Inflammatory macrophage treated with lipopolysaccharide for 1 hour (primary cell): ENCODE results near the gene RSPH1.

Source experiments
- DNase-seq, 2 donors: peaks; one replicate each; pipeline ENCODE4 v3.0.0-alpha.2; 2020 to 2022

The RSPH1 gene

GRCh38 chr21:42512346-42513034 is 16.5 kb upstream of the RSPH1 start:
- DNase-seq: no peak

DNA sequence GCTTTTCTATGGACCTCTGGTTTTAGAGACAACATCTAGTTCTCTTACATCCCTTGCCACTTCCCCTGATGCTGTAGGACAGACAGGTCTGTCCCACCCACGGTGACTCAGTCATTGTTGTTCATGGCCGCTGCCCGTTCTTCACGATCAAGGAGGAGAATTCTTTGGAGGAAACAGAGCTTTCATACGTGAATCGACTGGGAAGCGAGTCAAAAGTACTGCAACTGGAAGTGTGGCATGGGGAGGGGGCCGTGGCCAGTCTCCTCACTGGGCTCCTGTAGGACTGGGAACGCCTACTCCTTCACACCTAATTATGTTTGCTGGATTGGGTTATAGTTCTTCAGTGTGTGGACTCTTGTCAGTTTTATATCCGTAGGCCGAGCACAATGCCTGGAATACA is 13.2 kb upstream of the RSPH1 start:
- no peak for DNase-seq

DNA sequence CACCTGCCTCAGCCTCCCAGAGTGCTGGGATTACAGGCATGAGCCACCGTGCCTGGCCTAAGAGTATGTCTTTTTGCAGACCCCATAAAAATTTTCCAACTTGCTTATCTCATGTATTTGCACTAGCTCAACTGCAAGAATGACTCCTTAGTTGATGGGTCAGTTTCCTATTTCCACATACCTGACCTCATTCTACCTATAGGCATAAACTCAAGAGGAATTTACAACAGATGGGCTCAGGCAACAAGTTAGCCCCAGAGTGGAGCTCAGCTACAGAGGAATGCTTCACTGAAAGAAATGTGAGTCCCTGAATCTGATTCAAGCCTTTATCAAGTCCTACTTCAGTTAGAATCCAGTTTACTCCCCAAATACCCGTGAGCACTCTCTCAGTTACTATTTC is 12.3 kb upstream of the RSPH1 start:
- DNase-seq: no peak

DNA sequence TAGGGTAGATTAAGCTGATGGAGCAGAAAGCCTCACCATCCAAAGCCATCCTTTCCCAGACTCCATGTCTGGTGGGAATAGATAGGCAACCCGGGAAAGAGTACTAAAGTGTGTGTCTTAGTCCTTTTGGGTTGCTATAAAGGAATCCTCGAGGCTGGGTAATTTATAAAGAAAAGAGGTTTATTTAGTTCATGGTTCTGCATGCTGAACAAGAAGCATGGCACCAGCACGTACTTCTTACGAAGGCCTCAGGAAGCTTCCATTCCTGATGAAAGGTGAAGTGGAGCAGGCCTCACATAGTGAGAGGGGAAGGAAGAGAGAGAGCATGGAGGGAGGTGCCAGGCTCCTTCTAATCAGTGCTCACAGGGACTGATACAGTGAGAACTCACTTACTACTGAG is 11.4 kb upstream of the RSPH1 start:
- no peak for DNase-seq

DNA sequence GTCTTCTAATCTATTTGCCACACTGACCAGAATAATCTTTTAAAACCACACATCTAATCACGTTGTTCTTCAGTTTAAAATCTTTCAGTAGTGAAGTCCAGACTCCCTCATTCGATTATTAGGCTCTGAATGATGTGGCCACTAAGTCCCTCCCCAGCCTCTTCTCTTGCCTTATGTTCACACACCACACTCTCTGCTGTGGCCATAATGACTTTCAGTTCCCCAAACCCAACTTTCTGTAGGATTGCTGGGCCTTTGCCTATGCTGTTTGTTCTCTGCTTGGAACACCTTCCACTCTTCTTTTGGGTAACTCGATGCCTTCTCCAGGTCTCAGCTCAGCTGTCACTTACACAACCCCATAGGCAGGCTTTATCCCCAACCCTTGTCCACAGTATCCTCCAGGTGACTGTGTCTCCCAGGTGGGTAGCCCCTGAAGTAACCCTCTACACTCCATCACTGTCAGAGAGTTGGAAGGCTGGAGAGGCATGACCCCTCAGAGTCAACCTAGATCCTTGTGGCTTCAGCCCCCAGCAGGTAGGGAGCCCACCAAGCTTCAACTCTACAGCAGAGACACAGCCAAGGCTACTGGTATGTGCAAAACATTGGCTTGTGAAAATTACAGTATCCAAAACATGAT is 9.2 kb upstream of the RSPH1 start:
- DNase-seq: peak; percentile 48 to 50

DNA sequence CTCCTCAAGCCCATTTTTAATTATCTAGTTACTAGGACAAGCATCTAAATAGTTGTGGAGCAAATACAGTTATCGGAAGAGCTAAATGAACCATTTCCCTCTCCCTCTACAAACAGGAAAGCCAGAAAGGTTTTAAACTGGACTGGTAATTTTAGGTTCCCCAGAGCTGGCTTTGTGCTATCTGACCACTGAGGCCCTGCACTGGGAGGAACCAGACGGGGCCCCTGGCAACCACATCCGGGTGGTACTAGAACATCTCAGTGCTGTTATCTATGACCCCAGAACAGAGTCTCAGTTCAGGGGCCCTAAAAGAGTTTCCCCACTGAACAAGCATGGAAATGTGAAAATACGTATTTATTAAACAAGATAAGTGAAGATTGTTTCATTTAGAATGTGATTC is 7.7 kb upstream of the RSPH1 start:
- DNase-seq: no peak

DNA sequence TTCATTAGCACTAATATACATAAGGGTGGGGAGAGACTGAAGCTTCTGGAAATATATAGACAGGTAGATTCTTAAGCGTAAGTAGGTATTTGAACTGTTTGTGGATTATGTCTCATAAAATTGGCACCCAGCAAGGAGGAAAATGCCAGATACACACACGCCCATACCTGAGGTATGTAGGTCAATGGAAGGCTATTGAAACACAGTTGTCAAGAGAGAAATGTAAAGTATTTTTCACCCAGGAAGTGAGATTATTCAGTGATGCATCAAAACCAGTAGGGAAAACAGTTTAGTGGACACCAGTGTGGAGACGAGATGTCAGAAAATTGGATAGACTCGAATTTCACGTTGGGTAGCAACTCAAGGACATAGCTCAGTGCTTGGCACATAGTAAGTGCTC is 4.7 kb upstream of the RSPH1 start:
- no peak for DNase-seq

DNA sequence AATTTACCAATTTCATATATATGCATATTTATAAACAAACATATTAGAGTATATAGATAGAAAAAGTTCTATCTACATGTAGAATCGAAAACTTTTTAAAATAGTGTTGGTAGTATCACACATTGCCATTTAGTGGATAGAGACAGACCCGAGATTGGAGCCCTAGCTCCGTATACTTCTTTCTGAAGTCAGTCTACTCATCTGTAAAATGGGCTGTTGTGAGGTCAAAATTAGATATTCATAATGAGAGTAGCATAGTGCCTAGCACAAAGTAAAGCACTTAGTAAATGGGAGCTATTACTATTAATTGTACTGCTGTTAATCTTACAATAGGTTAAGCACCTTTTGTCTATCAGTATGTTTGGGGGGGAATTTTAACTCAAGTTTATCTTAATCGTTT is 4.2 kb upstream of the RSPH1 start:
- DNase-seq: no peak

DNA sequence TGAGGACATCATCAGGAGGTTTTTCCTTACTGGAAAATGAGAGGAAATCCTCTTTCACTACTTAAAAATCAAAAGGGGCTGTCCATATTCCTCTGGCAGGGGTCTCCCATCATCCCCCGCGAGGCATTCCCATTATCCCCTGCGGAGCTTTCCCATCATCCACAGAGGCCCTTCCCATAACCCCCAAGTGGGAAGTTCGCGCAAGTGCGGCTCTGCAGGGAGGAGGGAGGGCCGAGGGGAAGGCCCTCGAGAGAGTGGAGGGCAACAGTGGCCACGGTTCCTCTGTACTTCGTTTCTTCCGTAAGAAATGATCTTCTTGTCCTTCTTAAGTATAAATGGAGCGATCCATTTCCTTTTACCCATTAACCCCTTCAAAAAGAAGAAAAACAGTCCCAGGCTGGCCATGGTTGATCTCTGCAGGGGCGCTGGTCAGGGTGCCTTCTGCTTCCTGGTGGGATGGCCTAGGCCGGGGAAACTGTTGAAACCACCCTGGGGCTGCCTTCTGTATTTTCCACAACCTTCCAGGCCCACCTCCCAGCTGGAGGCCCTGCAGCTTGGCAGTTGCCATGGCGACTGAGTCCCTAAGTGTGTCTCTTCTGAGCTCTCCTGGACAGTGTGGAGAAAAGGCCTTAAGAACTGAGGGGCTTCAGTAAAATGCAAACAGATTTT is 3.6 kb upstream of the RSPH1 start:
- no peak for DNase-seq

- DNase-seq: no peak
Observed at GRCh38 chr21:42498012-42498411, 2.0 kb upstream of the RSPH1 start.

DNA sequence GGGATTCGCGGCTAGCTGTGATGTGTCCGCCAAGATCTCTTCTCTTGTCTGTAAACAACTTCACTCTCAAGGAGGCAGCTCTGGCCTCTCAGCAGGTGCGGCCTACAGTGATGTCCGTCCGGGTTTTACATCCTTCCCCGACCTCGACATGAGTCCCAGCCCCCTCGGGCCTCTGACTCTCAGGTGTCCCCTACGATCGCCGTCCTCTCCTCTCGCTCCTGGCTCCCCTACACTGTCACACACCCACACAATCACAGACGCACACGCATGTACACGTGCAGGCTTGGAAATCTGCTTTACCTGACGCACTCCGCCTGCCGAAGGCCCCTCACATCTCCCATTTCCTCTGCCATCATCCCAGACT is 797 bp upstream of the RSPH1 start:
- DNase-seq: no peak

DNA sequence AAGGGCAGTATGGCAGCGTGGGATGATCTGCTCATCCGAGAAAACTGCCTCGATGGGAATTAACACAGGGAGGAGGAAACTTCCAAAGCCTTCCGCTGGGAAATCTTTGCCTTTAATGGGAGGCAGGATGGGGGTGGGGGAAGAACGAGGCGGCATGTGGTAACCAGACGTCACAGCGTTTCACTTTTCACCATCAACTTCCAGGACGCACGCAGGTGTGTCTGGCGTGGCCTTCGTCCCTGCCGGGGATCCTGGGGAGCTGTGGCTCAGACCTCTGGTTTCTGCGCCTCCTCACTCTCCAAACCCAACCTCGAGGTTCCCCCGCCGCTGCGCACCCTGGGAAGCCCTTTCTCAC is 282 bp downstream of the RSPH1 start:
- DNase-seq: peak in 1 of 2 donors; percentile 11

- no peak for DNase-seq
Observed at GRCh38 chr21:42495027-42495426, 997 bp downstream of the RSPH1 start.

DNA sequence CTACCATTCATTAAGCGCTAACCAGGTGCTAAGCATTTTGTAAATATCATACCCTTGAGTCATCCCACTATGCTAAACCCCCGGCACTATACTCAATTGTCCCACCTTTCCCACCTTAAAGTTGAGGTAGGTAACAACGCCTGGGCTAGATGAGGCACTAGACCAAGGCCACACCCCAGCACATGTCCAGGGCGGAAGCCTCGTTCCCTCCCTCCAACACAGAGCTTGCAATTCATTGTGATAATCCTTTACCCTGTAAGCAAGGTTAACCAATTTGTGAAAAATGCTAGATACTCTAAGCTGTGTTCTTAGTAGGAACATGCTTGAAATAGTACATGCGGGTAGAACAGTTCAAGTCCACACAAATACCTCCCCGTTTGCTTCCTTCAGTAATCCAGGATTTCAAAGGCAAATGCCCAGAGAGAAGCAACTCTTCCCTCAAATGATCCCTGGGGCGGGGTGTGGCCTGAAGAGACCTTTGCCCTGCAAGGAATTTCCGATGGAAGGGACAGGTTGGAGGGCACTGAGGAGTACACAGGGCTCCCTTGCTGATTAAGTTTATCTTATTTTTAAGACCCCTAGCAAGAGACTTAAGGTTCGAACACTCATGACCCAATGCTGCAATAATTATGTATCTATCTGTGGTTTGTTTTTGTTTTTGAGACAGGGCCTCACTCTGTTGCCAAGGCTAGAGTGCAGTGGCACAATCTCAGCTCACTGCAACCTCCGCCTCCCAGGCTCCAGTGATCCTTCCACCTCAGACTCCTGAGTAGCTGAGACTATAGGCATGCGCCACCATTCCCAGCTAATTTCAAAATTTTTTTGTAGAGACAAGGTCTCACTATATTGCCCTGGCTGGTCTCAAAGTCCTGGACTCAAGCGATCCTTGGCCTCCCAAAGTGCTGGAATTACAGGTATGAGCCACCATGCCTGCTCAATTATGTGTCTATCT is 2.6 kb downstream of the RSPH1 start:
- no peak for DNase-seq

GRCh38 chr21:42492201-42492600 is 3.8 kb downstream of the RSPH1 start:
- DNase-seq: no peak

DNA sequence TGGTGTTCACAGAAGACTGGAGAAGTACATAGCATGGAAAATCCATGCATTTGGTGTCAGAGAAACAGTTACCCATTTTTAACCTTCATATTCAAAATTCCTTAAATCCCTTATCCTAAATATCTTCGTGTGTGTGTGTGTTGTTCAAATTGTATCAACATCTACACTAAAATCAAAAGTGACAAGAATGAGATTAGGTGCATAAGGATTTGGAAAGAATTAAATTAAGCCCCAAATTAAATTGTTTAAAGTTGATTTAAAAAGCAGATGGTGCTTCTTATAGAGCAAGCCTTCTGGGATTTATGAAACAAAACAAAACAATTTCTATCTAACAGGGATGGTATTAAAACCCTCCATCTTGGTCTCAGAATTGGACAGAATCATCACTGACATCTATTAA is 4.7 kb downstream of the RSPH1 start:
- DNase-seq: no peak

- DNase-seq: peak in 1 of 2 donors; percentile 6
Observed at GRCh38 chr21:42490720-42491119, 5.3 kb downstream of the RSPH1 start.

DNA sequence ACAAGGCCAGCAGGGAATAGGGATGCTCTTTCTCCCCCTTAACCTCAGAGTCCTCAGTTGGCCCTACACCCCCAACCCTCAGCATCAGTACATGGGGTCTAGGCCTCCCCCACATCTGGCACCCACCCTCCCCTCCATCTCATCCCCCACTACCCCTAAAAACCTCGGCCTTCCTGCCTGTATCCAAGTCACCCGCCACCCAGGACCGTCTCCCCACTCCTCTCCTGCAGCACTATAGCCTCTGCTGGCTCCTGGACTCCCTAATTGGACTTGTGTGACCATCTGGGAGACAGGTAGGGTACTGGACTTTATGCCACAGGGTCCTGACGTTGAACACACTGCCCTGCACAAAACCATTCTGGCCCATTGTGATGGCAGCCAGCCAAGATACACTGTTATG is 6.0 kb downstream of the RSPH1 start:
- DNase-seq: no peak

DNA sequence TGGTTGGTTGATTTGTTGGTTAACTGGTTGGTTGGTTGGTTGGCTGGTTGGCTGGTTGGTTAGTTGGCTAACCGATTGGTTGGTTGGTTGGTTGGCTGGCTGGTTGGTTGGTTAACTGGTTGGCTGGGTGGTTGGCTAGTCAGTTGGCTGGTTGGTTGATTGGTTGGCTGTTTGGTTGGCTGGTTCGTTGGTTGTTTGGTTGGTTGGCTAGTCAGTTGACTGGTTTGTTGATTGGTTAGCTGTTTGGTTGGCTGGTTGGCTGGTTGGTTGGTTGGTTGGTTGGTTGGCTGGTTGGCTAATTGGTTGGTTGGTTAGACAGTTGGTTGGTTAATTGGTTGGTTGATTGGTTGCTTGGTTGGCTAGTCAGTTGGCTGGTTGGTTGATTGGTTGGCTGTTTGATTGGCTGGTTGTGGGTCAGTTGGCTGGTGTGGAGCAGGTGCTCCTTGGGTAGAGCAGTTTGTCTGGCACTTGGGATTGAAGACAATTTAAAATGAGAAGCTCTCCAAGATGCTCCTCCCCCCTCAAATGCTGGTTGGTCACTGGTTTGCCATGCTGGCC is 6.9 kb downstream of the RSPH1 start:
- no peak for DNase-seq

- no peak for DNase-seq
Observed at GRCh38 chr21:42486531-42486930, 9.5 kb downstream of the RSPH1 start.

DNA sequence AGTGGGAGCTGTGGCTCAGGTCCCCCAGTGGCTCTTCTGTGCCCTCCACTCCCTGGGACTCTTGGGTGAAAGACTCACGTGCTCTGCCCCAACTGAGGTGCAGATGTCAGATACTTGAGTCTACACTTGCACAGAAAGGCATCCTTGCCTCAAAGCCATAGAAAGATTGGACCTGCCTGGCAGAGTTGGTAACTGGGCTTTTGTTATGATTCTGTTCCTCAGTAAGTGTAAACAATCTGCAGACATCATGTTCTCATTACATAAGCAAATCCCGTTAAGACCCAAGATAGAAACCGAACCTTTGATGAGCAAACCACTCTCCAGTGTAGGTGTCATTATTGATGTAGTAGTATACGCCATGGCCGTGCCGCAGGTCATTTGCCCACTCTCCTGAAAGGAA is 10.0 kb downstream of the RSPH1 start:
- no peak for DNase-seq

DNA sequence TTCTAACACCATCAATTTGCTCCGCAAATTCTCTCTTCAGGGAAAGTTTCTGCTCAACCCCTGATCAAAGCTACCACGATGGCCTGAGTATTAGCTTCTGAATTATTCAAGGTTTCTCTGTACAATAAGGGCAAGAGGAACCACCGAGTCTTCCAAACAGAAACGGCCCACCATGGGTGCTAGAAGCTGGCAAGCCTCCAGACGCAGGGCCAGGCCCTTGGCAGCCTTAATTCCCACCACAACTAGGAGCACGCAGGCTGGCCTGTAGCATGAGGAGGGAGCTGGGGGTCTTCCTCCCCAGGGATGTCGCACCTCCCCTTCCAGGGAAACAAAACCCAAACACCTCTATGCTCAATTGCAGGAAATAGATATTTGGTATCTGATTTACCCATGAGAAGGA is 11.1 kb downstream of the RSPH1 start:
- DNase-seq: no peak

DNA sequence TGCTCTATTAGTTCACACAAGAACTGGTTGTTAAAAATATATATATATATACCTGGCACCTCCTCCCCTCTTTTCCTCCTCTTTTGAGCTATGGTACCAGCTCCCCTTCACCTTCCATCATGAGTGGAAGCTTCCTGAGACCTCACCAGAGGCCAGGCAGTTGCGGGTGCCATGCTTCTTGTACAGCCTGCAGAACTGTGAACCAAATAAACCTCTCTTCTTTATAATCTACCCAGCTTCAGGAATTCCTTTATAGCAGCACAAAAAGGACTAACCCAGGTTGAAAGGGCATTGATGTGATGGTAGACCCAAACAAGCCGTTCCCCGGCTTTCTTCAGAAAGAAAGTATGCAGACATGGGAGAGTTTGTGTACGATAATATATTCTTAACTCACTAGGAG is 14.9 kb downstream of the RSPH1 start:
- DNase-seq: no peak
